HTERT RPE-1 (cell line): ENCODE data around the gene SETX.

ENCODE experiments used
- in situ Hi-C: fragments of 300-500 bp; cut with MboI; formaldehyde crosslinking; loops from 4 replicates; pipeline ENCODE4 v1.14.3; 2020; ENCODE audit warnings: low sequenced_read_pairs

The SETX gene

GRCh38 chr9:132293145-132293721 lies 61.6 kb downstream of the SETX start:
- in situ Hi-C loops, result no loop called here

GRCh38 chr9:132288966-132289365 lies 65.8 kb downstream of the SETX start:
- in situ Hi-C loops, result no loop called here

GRCh38 chr9:132288361-132288760 lies 66.4 kb downstream of the SETX start:
- in situ Hi-C loops, result no loop called here

GRCh38 chr9:132287256-132287760 lies 67.5 kb downstream of the SETX start:
- in situ Hi-C loops, result no loop called here

GRCh38 chr9:132283863-132284262 lies 70.9 kb downstream of the SETX start:
- in situ Hi-C loops, result no loop called here

- in situ Hi-C loops, result no loop called here
These were observed 71.6 kb downstream of the SETX start for GRCh38 chr9:132283165-132283564.

- in situ Hi-C loops, result loop anchor here (25.0 kb wide), 1 partner anchor 513 kb away; no protein-coding TSS in a partner anchor
These were observed 79.9 kb downstream of the SETX start for GRCh38 chr9:132274861-132275260.

- in situ Hi-C loops, result loop anchor here (25.0 kb wide), 1 partner anchor 508 kb away; no protein-coding TSS in a partner anchor
These were observed 84.9 kb downstream of the SETX start for GRCh38 chr9:132269704-132270516.

GRCh38 chr9:132268725-132269352 lies 85.9 kb downstream of the SETX start:
- in situ Hi-C loops, result loop anchor here (25.0 kb wide), 1 partner anchor 507 kb away; no protein-coding TSS in a partner anchor

GRCh38 chr9:132267660-132268059 lies 87.1 kb downstream of the SETX start:
- in situ Hi-C loops, result loop anchor here (25.0 kb wide), 1 partner anchor 505 kb away; no protein-coding TSS in a partner anchor

GRCh38 chr9:132266017-132266416 lies 88.8 kb downstream of the SETX start:
- in situ Hi-C loops, result loop anchor here (25.0 kb wide), 1 partner anchor 504 kb away; no protein-coding TSS in a partner anchor

GRCh38 chr9:132260846-132261245 lies 93.9 kb downstream of the SETX start:
- in situ Hi-C loops, result loop anchor here (25.0 kb wide), 1 partner anchor 499 kb away; no protein-coding TSS in a partner anchor

- in situ Hi-C loops, result loop anchor here (25.0 kb wide), 1 partner anchor 488 kb away; no protein-coding TSS in a partner anchor
These were observed 104.2 kb downstream of the SETX start for GRCh38 chr9:132250324-132251262.

- in situ Hi-C loops, result loop anchor here (25.0 kb wide), 1 partner anchor 487 kb away; no protein-coding TSS in a partner anchor
These were observed 105.1 kb downstream of the SETX start for GRCh38 chr9:132249690-132250089.

- in situ Hi-C loops, result no loop called here
These were observed 105.7 kb downstream of the SETX start for GRCh38 chr9:132249123-132249522.

- in situ Hi-C loops, result no loop called here
These were observed 106.8 kb downstream of the SETX start for GRCh38 chr9:132247942-132248341.

GRCh38 chr9:132245465-132245864 lies 109.3 kb downstream of the SETX start:
- in situ Hi-C loops, result no loop called here

GRCh38 chr9:132244582-132245455 lies 110.0 kb downstream of the SETX start:
- in situ Hi-C loops, result no loop called here
